Fibroblast of lung (primary cell): ENCODE results near the gene CNDP1. TPM values are rescaled to one million over a fixed set of nuclear protein-coding genes. Genes with fewer than 3 reads are reported as not detected.

Experiments used
- DNase-seq, 2 donors: peaks; one replicate each; pipeline versions ENCODE4 v3.0.0 to v3.0.0-alpha.2; 2010; ENCODE audit warnings: low read depth in 2 of 2
- H2AFZ ChIP-seq: 2 replicates; pipeline ENCODE4 v1.5.1; 2012; ENCODE audit warnings: low read length, control low read depth, inconsistent platforms
- H3K27ac ChIP-seq: 2 replicates; pipeline ENCODE4 v1.5.1; 2011; ENCODE audit warnings: low read length, control low read depth; ENCODE audit not compliant: insufficient read depth
- H3K27me3 ChIP-seq: 2 replicates; pipeline ENCODE4 v1.5.1; 2011; ENCODE audit warnings: mild to moderate bottlenecking, low read length; ENCODE audit not compliant: control insufficient read depth, insufficient read depth
- H3K36me3 ChIP-seq: 2 replicates; pipeline ENCODE4 v1.5.1; 2011; ENCODE audit warnings: low read length; ENCODE audit not compliant: control insufficient read depth, insufficient read depth
- H3K4me1 ChIP-seq: 2 replicates; pipeline ENCODE4 v1.5.1; 2011; ENCODE audit warnings: low read length; ENCODE audit not compliant: control insufficient read depth, insufficient read depth; ENCODE audit errors: extremely low read depth
- H3K4me2 ChIP-seq: 2 replicates; pipeline ENCODE4 v1.5.1; 2011; ENCODE audit warnings: low read length, control low read depth; ENCODE audit not compliant: insufficient read depth; ENCODE audit errors: extremely low read depth
- H3K4me3 ChIP-seq, 4 experiments: fragments of 200-600 bp in 1 of 4; sonication (generic) in 1 of 4; replicated peaks in 1 of 4; 2 replicates each; pipeline ENCODE4 v1.5.1; 2011 to 2016; ENCODE audit warnings: low read length in 4 of 4, low read depth in 3 of 4, mild to moderate bottlenecking in 3 of 4, control low read depth in 2 of 4, inconsistent platforms in 1 of 4, mixed read lengths in 1 of 4; ENCODE audit not compliant: insufficient read depth in 1 of 4; ENCODE audit errors: control extremely low read depth in 1 of 4
- H3K79me2 ChIP-seq: 2 replicates; pipeline ENCODE4 v1.5.1; 2012; ENCODE audit warnings: mild to moderate bottlenecking, low read length, inconsistent platforms; ENCODE audit not compliant: control insufficient read depth, insufficient read depth
- H3K9ac ChIP-seq: 2 replicates; pipeline ENCODE4 v1.5.1; 2011; ENCODE audit warnings: mild to moderate bottlenecking, low read length, control low read depth; ENCODE audit not compliant: insufficient read depth
- H3K9me3 ChIP-seq: 2 replicates; pipeline ENCODE4 v1.5.1; 2012; ENCODE audit warnings: low read depth, low read length; ENCODE audit not compliant: control insufficient read depth, insufficient read depth
- H4K20me1 ChIP-seq: 2 replicates; pipeline ENCODE4 v1.5.1; 2011; ENCODE audit warnings: low read length; ENCODE audit not compliant: control insufficient read depth, insufficient read depth; ENCODE audit errors: extremely low read depth
- EZH2 ChIP-seq: IDR thresholded peaks from 2 replicates; pipeline ENCODE4 v1.5.1; 2012; ENCODE audit warnings: low read length, control low read depth, mild to moderate bottlenecking; ENCODE audit errors: missing control alignments
- polyA plus RNA-seq, 2 donors: library from polyadenylated mRNA; depleted of rRNA in 1 of 2; stranded (reverse) in 1 of 2; unstranded in 1 of 2; fragments of >200 nt; gene quantifications; 2 replicates each; pipeline ENCODE4 v1.2.1, GENCODE V29; 2011 to 2012; ENCODE audit warnings: missing spikeins in 1 of 2
- total RNA-seq: library from RNA; depleted of rRNA; stranded (reverse); fragments of >200 nt; gene quantifications from 2 replicates; pipeline ENCODE4 v1.2.1, GENCODE V29; 2014
- TF ChIP-seq, protein P1 (sequence below), 2 donors: IDR thresholded peaks in 1 of 2; conservative IDR thresholded peaks in 1 of 2; 1 replicate in 1 of 2; 2 replicates in 1 of 2; pipeline ENCODE4 v1.5.1; 2011 to 2012; ENCODE audit warnings: low read length in 2 of 2, control low read depth in 1 of 2, inconsistent platforms in 1 of 2, low read depth in 1 of 2, mild to moderate bottlenecking in 1 of 2

Gene CNDP1
- total and polyA plus RNA-seq, 2 donors (not counting 1 experiment from before 2014, with no cell fraction given) = not detected

DNA sequence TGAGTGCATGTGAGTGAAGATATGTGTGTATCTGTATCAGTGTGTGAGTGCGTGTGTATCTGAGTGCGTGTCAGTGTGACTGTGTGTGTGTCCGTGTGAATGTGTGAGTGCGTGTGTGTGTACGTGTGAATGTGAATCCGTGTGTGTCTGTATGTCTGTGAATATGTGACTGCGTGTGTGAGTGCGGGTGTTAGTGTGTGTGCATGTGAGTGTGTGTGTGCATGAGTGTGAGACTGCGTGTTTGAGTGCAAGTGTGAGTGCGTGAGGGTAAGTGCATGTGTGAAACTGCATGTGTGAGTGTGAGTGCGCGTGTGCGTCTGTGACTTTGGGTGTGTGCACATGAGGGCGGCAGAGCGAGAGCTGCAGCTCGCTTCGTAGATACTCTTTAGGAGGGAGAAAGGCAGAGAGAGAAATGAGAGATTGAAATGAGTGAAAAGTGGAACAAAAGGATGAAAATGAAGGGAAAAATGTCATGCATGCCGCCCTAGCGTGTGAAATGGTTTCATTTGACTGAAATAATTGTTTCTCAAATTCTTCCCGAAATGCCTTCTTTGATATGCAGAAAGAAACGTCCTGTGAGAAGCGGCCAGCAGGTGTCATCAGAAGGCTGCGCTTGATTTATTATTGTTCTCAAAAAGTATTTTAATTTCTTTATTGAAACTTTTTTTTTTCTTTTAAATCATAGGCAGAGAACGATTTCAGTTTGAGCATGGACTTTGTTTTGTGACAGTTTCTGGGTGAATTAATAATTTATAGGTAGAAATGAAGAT is 88.9 kb downstream of the CNDP1 start:
- Histone ChIP-seq H3K4me3 (no peak overlapping the region), H3K4me1 (no peaks in the 10 kb centered on the region), H3K79me2 (peaks cover 12% of the 10 kb centered on the region), H3K27ac (no peak overlapping the region), H3K36me3 (no peaks in the 10 kb centered on the region), H2AFZ (no peak overlapping the region), H3K27me3 (no peaks in the 10 kb centered on the region), H4K20me1 (no peaks in the 10 kb centered on the region), H3K4me2 (no peak overlapping the region), H3K9ac (no peak overlapping the region), H3K9me3 (no peaks in the 10 kb centered on the region)
- TF ChIP-seq, protein P1, sequence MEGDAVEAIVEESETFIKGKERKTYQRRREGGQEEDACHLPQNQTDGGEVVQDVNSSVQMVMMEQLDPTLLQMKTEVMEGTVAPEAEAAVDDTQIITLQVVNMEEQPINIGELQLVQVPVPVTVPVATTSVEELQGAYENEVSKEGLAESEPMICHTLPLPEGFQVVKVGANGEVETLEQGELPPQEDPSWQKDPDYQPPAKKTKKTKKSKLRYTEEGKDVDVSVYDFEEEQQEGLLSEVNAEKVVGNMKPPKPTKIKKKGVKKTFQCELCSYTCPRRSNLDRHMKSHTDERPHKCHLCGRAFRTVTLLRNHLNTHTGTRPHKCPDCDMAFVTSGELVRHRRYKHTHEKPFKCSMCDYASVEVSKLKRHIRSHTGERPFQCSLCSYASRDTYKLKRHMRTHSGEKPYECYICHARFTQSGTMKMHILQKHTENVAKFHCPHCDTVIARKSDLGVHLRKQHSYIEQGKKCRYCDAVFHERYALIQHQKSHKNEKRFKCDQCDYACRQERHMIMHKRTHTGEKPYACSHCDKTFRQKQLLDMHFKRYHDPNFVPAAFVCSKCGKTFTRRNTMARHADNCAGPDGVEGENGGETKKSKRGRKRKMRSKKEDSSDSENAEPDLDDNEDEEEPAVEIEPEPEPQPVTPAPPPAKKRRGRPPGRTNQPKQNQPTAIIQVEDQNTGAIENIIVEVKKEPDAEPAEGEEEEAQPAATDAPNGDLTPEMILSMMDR (conservative IDR thresholded peaks at IDR 0.05 in 1 of 2, IDR thresholded peaks at IDR 0.05 in 1 of 2; ENCODE audit: low read depth in 1 of 2, low read length in 2 of 2) = peak in 1 of 2 donors; percentile 34
- TF ChIP-seq EZH2 = no peak
- peak in 1 of 2 donors; percentile 32 for DNase-seq

DNA sequence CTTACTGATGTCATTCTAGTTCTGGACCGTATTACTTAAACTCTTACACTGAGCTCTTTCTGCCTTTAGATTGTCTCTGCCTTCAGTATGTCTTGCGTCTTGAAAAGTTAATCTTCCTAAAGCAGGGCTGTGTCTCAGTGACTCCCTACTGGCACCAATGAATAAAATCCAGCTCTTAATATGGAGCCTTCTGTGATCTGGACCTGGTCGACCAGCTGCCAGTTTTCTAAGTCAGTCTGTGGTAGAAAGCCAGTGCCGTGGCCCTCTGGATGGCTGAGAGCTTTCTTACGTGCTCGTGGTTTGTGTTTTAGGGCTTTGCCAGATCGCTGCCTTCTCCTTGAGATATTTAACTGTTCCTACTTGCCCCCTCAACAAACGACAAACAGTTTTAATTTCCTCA is 90.2 kb downstream of the CNDP1 start:
- H3K4me1 ChIP-seq = no peaks in the 10 kb centered on the region
- DNase-seq = no peak
- no peak overlapping the region for H3K27ac ChIP-seq
- no peaks in the 10 kb centered on the region for H3K36me3 ChIP-seq
- no peaks in the 10 kb centered on the region for H3K9me3 ChIP-seq
- H4K20me1 ChIP-seq = no peaks in the 10 kb centered on the region
- TF ChIP-seq, protein P1 (conservative IDR thresholded peaks at IDR 0.05 in 1 of 2, IDR thresholded peaks at IDR 0.05 in 1 of 2; ENCODE audit: low read depth in 1 of 2, low read length in 2 of 2) = no peak
- TF ChIP-seq EZH2 = no peak
- H3K79me2 ChIP-seq = peaks cover 12% of the 10 kb centered on the region
- no peak overlapping the region for H2AFZ ChIP-seq
- H3K27me3 ChIP-seq = no peaks in the 10 kb centered on the region
- H3K4me3 ChIP-seq = no peak overlapping the region
- H3K9ac ChIP-seq = no peak overlapping the region
- H3K4me2 ChIP-seq = no peak overlapping the region

DNA sequence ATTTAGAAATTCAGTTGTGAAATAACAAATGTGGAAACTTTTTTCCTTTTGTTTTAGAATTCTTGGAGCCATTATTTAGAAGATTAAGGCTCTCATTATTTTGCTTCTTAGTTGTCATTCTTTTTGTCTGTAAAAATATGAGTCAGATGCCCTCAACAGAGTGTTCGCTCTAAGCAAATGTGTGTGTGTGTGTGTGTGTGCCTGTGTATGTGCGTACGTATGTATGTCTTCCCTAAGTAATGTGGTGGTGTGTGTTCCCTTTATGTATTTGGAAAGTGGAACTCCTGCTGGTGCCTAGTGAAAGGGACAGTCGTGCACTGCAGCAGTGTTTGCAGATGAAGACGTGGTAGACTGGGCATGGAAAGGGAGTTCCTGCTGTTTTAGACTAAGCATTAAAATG is 90.9 kb downstream of the CNDP1 start:
- Histone ChIP-seq H2AFZ (no peak overlapping the region), H3K4me2 (no peak overlapping the region), H3K36me3 (no peaks in the 10 kb centered on the region), H3K4me1 (no peaks in the 10 kb centered on the region), H3K9ac (no peak overlapping the region), H4K20me1 (no peaks in the 10 kb centered on the region), H3K4me3 (no peak overlapping the region), H3K27me3 (no peaks in the 10 kb centered on the region), H3K9me3 (no peaks in the 10 kb centered on the region), H3K79me2 (peaks cover 12% of the 10 kb centered on the region), H3K27ac (no peak overlapping the region)
- TF ChIP-seq EZH2 = no peak
- TF ChIP-seq, protein P1 (conservative IDR thresholded peaks at IDR 0.05 in 1 of 2, IDR thresholded peaks at IDR 0.05 in 1 of 2; ENCODE audit: low read depth in 1 of 2, low read length in 2 of 2) = no peak
- DNase-seq = peak in 1 of 2 donors; percentile 52
